ENCODE data around the gene TNIP2.

Gene TNIP2

DNA sequence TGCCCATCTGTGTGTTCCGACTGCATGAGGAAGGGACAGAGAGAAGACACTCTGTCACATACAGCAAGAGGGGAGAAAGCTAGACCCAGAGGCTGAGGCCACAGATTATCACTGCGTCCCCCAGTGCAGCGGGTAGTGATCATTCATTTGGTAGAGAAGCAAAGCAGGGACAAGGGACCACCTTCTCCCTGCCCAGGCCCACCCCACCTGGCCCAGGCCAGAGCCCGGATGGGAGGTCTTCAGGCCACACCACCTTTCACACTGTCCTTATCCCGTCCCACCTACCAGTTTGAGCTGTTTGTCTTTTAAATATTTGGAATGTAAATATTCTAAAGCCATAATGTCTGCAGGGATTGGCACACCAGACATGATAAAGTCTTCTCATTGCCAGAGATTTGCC, 10.6 kb downstream of the TNIP2 start (continued):
- TF ChIP-seq ZBTB20 (tag by site-specific recombination; IDR thresholded peaks at IDR 0.05) (no peak), ZNF549 (tag by site-specific recombination; IDR thresholded peaks at IDR 0.05) (no peak), ZNF830 (tag by site-specific recombination; IDR thresholded peaks at IDR 0.05; ENCODE audit: low read depth) (no peak)

- POLR2A ChIA-PET = interaction anchor here (1.2 kb wide), 1 partner anchor 74 kb away, joined by 3 read pairs; no protein-coding TSS in a partner anchor
- CTCF ChIA-PET = no interaction called here
- Histone ChIP-seq H3K27ac (ENCODE audit: extremely low read depth, low read depth, low read length) (no peak overlapping the region), H3K4me1 (ENCODE audit: control insufficient read depth, insufficient read depth, low read length) (no peaks in the 10 kb centered on the region), H3K9me3 (ENCODE audit: control insufficient read depth, insufficient read depth, low read depth, low read length) (no peaks in the 10 kb centered on the region), H3K36me3 (ENCODE audit: control insufficient read depth in 2 of 2, insufficient read depth in 1 of 2, low read length in 2 of 2) (peaks cover 0 to 68% of the 10 kb centered on the region in 2 experiments; a peak in 2 of 3 replicates), H3K4me3 (ENCODE audit: low read depth, low read length) (no peak overlapping the region)
- TF ChIP-seq, protein P1, sequence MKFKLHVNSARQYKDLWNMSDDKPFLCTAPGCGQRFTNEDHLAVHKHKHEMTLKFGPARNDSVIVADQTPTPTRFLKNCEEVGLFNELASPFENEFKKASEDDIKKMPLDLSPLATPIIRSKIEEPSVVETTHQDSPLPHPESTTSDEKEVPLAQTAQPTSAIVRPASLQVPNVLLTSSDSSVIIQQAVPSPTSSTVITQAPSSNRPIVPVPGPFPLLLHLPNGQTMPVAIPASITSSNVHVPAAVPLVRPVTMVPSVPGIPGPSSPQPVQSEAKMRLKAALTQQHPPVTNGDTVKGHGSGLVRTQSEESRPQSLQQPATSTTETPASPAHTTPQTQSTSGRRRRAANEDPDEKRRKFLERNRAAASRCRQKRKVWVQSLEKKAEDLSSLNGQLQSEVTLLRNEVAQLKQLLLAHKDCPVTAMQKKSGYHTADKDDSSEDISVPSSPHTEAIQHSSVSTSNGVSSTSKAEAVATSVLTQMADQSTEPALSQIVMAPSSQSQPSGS (tag by site-specific recombination; IDR thresholded peaks at IDR 0.05; ENCODE audit: low read depth) = no peak
- TF ChIP-seq ZNF132 (tag by site-specific recombination; IDR thresholded peaks at IDR 0.05; ENCODE audit: borderline replicate concordance) = no peak
- no peak for TF ChIP-seq ZNF473 (tag by site-specific recombination; IDR thresholded peaks at IDR 0.05)
- no peak for TF ChIP-seq RBAK (tag by site-specific recombination; IDR thresholded peaks at IDR 0.05)
- no peak for TF ChIP-seq ZNF777 (tag by site-specific recombination; IDR thresholded peaks at IDR 0.05; ENCODE audit: borderline replicate concordance)
- no peak for TF ChIP-seq ZNF670 (tag by site-specific recombination; IDR thresholded peaks at IDR 0.05; ENCODE audit: low read depth)
- TF ChIP-seq SALL2 (tag by site-specific recombination; IDR thresholded peaks at IDR 0.05; ENCODE audit: borderline replicate concordance) = no peak
- TF ChIP-seq ZNF629 (tag by site-specific recombination; IDR thresholded peaks at IDR 0.05) = no peak
- no peak for TF ChIP-seq BCL11B (tag by site-specific recombination; IDR thresholded peaks at IDR 0.05; ENCODE audit: low read depth)
- TF ChIP-seq ZFHX2 (tag by site-specific recombination; conservative IDR thresholded peaks at IDR 0.05) = no peak
- TF ChIP-seq ZNF311 (tag by site-specific recombination; IDR thresholded peaks at IDR 0.05; ENCODE audit: borderline replicate concordance) = no peak
- TF ChIP-seq HOXC10 (CRISPR knock-in tag; IDR thresholded peaks at IDR 0.05) = no peak
- TF ChIP-seq ZNF335 (tag by site-specific recombination; conservative IDR thresholded peaks at IDR 0.05) = no peak
- no peak for TF ChIP-seq ZNF133 (tag by site-specific recombination; IDR thresholded peaks at IDR 0.05)
These were observed 11.4 kb downstream of the TNIP2 start for GRCh38 chr4:2744576-2745270.

DNA sequence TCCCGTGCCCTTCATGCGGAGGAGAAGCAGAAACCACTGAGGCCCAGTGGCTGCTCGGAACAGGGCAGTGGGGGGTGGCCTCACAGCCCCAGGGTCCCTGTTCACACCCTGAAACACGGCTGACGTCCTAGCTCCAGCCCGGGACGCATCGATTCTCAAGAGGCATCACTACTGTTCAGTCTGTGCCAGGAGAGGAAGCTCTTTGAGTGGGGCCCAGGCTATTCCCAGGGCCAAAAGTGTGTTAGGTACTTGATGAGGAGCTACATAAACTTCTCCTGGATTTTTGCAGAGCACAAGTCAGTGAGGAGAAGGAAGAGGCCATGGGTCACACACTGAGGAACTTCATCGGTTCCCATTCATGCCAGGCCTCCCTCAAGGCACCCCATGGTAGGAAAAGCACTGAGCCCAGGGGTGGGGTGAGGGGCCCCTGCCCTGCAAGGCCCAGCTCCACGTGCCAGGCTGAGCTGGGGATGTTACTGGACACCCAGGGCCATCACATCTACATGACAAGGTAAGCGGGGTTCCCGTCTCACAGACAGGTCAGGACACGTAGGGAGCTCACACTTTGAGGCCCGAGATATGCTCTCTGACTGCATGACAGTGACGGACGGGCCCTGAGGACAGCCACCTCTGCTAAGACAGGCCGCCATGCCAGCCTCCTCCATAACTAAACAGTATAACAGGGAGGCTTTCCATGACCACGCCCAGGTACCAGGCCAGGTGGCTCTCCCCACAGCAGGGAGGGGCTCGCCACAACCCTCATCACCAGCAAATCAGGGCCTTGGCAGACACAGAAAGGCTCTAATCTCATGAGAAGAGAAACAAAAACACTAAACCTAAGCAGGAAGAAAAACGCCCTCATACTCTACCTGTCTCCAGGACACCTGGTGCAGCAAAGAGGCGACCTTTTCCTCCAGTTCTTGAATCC, 12.4 kb downstream of the TNIP2 start:
- H3K4me3 ChIP-seq (ENCODE audit: low read depth, low read length) = no peak overlapping the region
- H3K4me1 ChIP-seq (ENCODE audit: control insufficient read depth, insufficient read depth, low read length) = no peaks in the 10 kb centered on the region
- H3K9me3 ChIP-seq (ENCODE audit: control insufficient read depth, insufficient read depth, low read depth, low read length) = no peaks in the 10 kb centered on the region
- CTCF ChIA-PET = no interaction called here
- POLR2A ChIA-PET = interaction anchor here (1.2 kb wide), 1 partner anchor 75 kb away, joined by 3 read pairs; no protein-coding TSS in a partner anchor
- no peak overlapping the region for H3K27ac ChIP-seq (ENCODE audit: extremely low read depth, low read depth, low read length)
- peaks cover 0 to 68% of the 10 kb centered on the region in 2 experiments; a peak in 2 of 3 replicates for H3K36me3 ChIP-seq (ENCODE audit: control insufficient read depth in 2 of 2, insufficient read depth in 1 of 2, low read length in 2 of 2)
- TF ChIP-seq TRIM28 (IDR thresholded peaks at IDR 0.05; ENCODE audit: borderline replicate concordance, low read length) (no peak), ZNF37A (tag by site-specific recombination; IDR thresholded peaks at IDR 0.05) (no peak), ZNF664 (tag by site-specific recombination; IDR thresholded peaks at IDR 0.05) (no peak), ZNF561 (tag by site-specific recombination; IDR thresholded peaks at IDR 0.05; ENCODE audit: borderline replicate concordance) (no peak), ZNF184 (tag by site-specific recombination; IDR thresholded peaks at IDR 0.05) (no peak), ZNF366 (tag by site-specific recombination; conservative IDR thresholded peaks at IDR 0.05) (no peak), ZNF404 (tag by site-specific recombination; IDR thresholded peaks at IDR 0.05) (no peak), SCRT1 (tag by site-specific recombination; IDR thresholded peaks at IDR 0.05; ENCODE audit: borderline replicate concordance) (no peak), ZNF600 (tag by site-specific recombination; IDR thresholded peaks at IDR 0.05) (no peak), SALL2 (tag by site-specific recombination; IDR thresholded peaks at IDR 0.05; ENCODE audit: borderline replicate concordance) (no peak), ZNF335 (tag by site-specific recombination; conservative IDR thresholded peaks at IDR 0.05) (no peak), ZNF658 (tag by site-specific recombination; IDR thresholded peaks at IDR 0.05) (no peak), MZF1 (tag by site-specific recombination; IDR thresholded peaks at IDR 0.05; ENCODE audit: borderline replicate concordance) (no peak), SP2 (tag by site-specific recombination; IDR thresholded peaks at IDR 0.05) (no peak)
